Choroid plexus epithelial cell (primary cell): Measurements from ENCODE around the gene WDR81.

Experiments used
- DNase-seq: peaks from one replicate; pipeline ENCODE4 v3.0.0-alpha.2; 2010; ENCODE audit warnings: low read depth
- H3K4me3 ChIP-seq: 2 replicates; pipeline ENCODE4 v1.5.1; 2011; ENCODE audit warnings: low read depth, mild to moderate bottlenecking, control low read depth, low read length, moderate library complexity
- TF ChIP-seq, protein P1 (sequence below): conservative IDR thresholded peaks from 2 replicates; pipeline ENCODE4 v1.5.1; 2011; ENCODE audit warnings: low read depth, mild to moderate bottlenecking, control low read depth, inconsistent platforms, low read length, moderate library complexity

The WDR81 gene

DNA sequence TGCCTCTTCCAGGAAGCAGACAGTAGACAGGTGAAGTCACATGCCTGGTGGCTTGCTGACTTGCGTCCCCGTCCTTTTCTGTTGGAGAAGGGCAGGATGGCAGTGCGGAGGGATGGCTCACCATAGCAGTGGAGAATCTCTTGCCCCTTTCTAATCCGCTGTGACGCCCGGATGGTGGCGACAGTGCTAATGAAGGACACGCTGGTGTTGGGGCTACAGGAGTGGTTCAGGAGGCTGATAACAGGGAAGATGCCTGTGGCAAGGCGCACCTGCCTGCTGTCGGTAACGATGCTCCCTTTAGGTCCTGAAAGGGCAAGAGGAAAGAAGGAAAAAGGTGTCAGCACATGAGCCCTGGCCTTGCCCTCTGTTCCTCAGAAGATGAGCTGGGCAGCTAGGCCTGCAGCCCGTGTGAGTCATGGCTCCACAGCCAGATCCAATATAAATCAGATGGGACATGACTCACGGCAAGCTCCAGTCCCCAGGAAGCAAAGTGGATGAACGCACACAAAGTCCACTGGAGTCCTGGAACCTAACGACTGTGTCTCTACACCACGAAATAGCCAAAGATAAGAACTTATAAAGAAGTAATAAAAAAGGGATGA is 62.9 kb downstream of the WDR81 start:
- H3K4me3 ChIP-seq: no peak overlapping the region
- TF ChIP-seq, protein P1, sequence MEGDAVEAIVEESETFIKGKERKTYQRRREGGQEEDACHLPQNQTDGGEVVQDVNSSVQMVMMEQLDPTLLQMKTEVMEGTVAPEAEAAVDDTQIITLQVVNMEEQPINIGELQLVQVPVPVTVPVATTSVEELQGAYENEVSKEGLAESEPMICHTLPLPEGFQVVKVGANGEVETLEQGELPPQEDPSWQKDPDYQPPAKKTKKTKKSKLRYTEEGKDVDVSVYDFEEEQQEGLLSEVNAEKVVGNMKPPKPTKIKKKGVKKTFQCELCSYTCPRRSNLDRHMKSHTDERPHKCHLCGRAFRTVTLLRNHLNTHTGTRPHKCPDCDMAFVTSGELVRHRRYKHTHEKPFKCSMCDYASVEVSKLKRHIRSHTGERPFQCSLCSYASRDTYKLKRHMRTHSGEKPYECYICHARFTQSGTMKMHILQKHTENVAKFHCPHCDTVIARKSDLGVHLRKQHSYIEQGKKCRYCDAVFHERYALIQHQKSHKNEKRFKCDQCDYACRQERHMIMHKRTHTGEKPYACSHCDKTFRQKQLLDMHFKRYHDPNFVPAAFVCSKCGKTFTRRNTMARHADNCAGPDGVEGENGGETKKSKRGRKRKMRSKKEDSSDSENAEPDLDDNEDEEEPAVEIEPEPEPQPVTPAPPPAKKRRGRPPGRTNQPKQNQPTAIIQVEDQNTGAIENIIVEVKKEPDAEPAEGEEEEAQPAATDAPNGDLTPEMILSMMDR: no peak
- peak; percentile 92 for DNase-seq
